K562 (cell line): ENCODE results near the gene IL31RA. TPM values are rescaled to one million over a fixed set of nuclear protein-coding genes. Genes with fewer than 3 reads are reported as not detected.

Source experiments
- ATAC-seq: fragments of 200-7000 bp; cut with Tn5 transposase; 3 replicates; pipeline ENCODE4 v1.9.1; 2020; ENCODE audit warnings: moderate library complexity
- BruUV-seq: library from RNA; stranded (reverse); fragments of 400-500 nt; replicated peaks from 2 replicates; lab custom pipeline; 2021; lab: Mats Ljungman, UMichigan
- CTCF ChIA-PET: fragments of 300-600 bp; formaldehyde crosslinking; extraction: SDS; loops from one replicate; lab custom pipeline; 2021; ENCODE audit warnings: low intra/inter-chr PET ratio; lab: Yijun Ruan, JAX
- POLR2A ChIA-PET: fragments of 300-600, 350-650 bp; sonication (Branson Sonifier 250); formaldehyde crosslinking; extraction: SDS; loops from one replicate; lab custom pipeline; 2021; ENCODE audit warnings: antibody characterized with exemption, inconsistent platforms; lab: Yijun Ruan, JAX
- DNase-seq, 4 experiments: peaks; one replicate each; pipeline versions ENCODE4 v3.0.0 to v3.0.0-alpha.2; 2011 to 2018; ENCODE audit warnings: low spot score in 3 of 4, mixed read lengths in 3 of 4; ENCODE audit errors: extremely low read depth in 1 of 4
- FAIRE-seq: peaks from 2 replicates; lab custom pipeline; 2011; peaks lifted over from hg19 to GRCh38; lab: Jason Lieb, UNC
- H2AFZ ChIP-seq: 2 replicates; pipeline ENCODE4 v1.6.0; 2011; ENCODE audit warnings: low read depth, low read length, control low read depth, inconsistent platforms
- H3K27ac ChIP-seq: fragments of 200-600 bp; 3 replicates; pipeline ENCODE4 v1.8.0; 2011; ENCODE audit warnings: low read depth, mild to moderate bottlenecking, control low read depth, inconsistent platforms, low read length, moderate library complexity, mixed read lengths; ENCODE audit errors: extremely low read depth
- H3K27me3 ChIP-seq, 2 experiments: fragments of 300-600 bp in 1 of 2; 2 replicates in 1 of 2; 3 replicates in 1 of 2; pipeline versions ENCODE4 v1.6.0 to v1.8.0; 2011; ENCODE audit warnings: inconsistent platforms in 2 of 2, low read length in 2 of 2, mild to moderate bottlenecking in 1 of 2, mixed read lengths in 1 of 2, moderate library complexity in 1 of 2; ENCODE audit not compliant: control insufficient read depth in 2 of 2, insufficient read depth in 2 of 2
- H3K36me3 ChIP-seq: fragments of 300-600 bp; 3 replicates; pipeline ENCODE4 v1.8.0; 2011; ENCODE audit warnings: mild to moderate bottlenecking, low read length, inconsistent platforms; ENCODE audit not compliant: control insufficient read depth, insufficient read depth
- H3K4me1 ChIP-seq, 2 experiments: fragments of 200-600 bp in 1 of 2; replicated peaks in 1 of 2; 2 replicates in 1 of 2; 3 replicates in 1 of 2; pipeline versions ENCODE4 v1.5.1 to v1.8.0; 2011; ENCODE audit warnings: inconsistent platforms in 2 of 2, low read length in 2 of 2, mild to moderate bottlenecking in 1 of 2, mixed read lengths in 1 of 2, moderate library complexity in 1 of 2; ENCODE audit not compliant: control insufficient read depth in 2 of 2, insufficient read depth in 2 of 2
- H3K4me2 ChIP-seq: 2 replicates; pipeline ENCODE4 v1.6.1; 2011; ENCODE audit warnings: low read length, control low read depth, inconsistent platforms, mixed read lengths; ENCODE audit not compliant: insufficient read depth
- H3K4me3 ChIP-seq: fragments of 200-600 bp; sonication (generic), shearing (Covaris generic); 2 replicates; pipeline ENCODE4 v1.5.1; 2016; ENCODE audit warnings: control low read depth, inconsistent platforms
- H3K79me2 ChIP-seq: fragments of 200-600 bp; 3 replicates; pipeline ENCODE4 v1.8.0; 2011; ENCODE audit warnings: low read length, inconsistent platforms; ENCODE audit not compliant: control insufficient read depth, insufficient read depth
- H3K9ac ChIP-seq, 2 experiments: 2 replicates each; pipeline versions ENCODE4 v1.6.0 to v1.6.1; 2011; ENCODE audit warnings: low read depth in 2 of 2, low read length in 2 of 2, control low read depth in 1 of 2, inconsistent platforms in 1 of 2, mild to moderate bottlenecking in 1 of 2, mixed read lengths in 1 of 2; ENCODE audit not compliant: insufficient read depth in 1 of 2
- H3K9me1 ChIP-seq: one replicate; pipeline ENCODE4 v1.6.0; 2011; ENCODE audit warnings: inconsistent platforms, mild to moderate bottlenecking, low read length, moderate library complexity; ENCODE audit not compliant: control insufficient read depth, insufficient read depth
- H3K9me3 ChIP-seq: replicated peaks from 2 replicates; pipeline ENCODE4 v1.5.1; 2011; ENCODE audit warnings: low read depth, low read length, inconsistent platforms; ENCODE audit not compliant: control insufficient read depth, insufficient read depth
- H4K20me1 ChIP-seq: replicated peaks from 2 replicates; pipeline ENCODE4 v1.6.1; 2011; ENCODE audit warnings: low read length, inconsistent platforms, mixed read lengths; ENCODE audit not compliant: control insufficient read depth, insufficient read depth
- FOXA1 ChIP-seq: fragments of 450-650 bp; IDR thresholded peaks from 2 replicates; pipeline ENCODE4 v1.6.1; 2016; ENCODE audit warnings: mild to moderate bottlenecking, borderline replicate concordance
- OTX1 ChIP-seq: fragments of 450-650 bp; formaldehyde crosslinking; IDR thresholded peaks from 2 replicates; pipeline ENCODE4 v1.4.0; 2022; ENCODE audit warnings: mild to moderate bottlenecking
- ZMIZ1 ChIP-seq, 2 experiments: fragments of 150-350 bp in 1 of 2; IDR thresholded peaks; 2 replicates each; pipeline ENCODE4 v1.6.1; 2012 to 2016; ENCODE audit warnings: low read depth in 2 of 2, low read length in 2 of 2, mild to moderate bottlenecking in 1 of 2, moderate library complexity in 1 of 2
- WGBS: fragments of 100-300 bp; shearing (Covaris generic); methylation state at CpG from one replicate; pipeline ENCODE4 v1.1.6; 2016; ENCODE audit warnings: low coverage, mixed read lengths; ENCODE audit not compliant: insufficient coverage; ENCODE audit errors: missing lambda C conversion rate; 5-methylcytosine and 5-hydroxymethylcytosine counted together
- in situ Hi-C: fragments of 300-500 bp; cut with MboI; formaldehyde crosslinking; loops from 4 replicates; pipeline ENCODE4 v1.15.0; 2018; ENCODE audit warnings: inconsistent platforms, mixed read lengths
- intact Hi-C: fragments of 100-400 bp; cut with micrococcal nuclease; formaldehyde crosslinking; loops from 2 replicates; pipeline ENCODE4 v1.14.2; 2022
- polyA plus RNA-seq, 8 experiments: library from polyadenylated mRNA; depleted of rRNA in 4 of 8; stranded (reverse) in 5 of 8; unstranded in 3 of 8; fragments of >200 nt; fragmentation: Nextera tagmentation in 2 of 8; fragmentation: Illumina TruSeq in 1 of 8; extraction: Ambion mirVana in 2 of 8; extraction: Trizol in 1 of 8; gene quantifications; 2 replicates each; pipeline versions ENCODE4 v1.2.1 to v1.2.3, GENCODE V29; 2011 to 2014; ENCODE audit warnings: inconsistent platforms in 1 of 8, missing spikeins in 1 of 8
- total RNA-seq, 7 experiments: library from RNA; depleted of rRNA in 6 of 7; stranded (reverse); fragments of >200 nt in 6 of 7; fragmentation: Illumina TruSeq in 2 of 7; extraction: Trizol in 2 of 7; gene quantifications; 2 replicates each; pipeline versions ENCODE4 v1.2.1 to v1.2.3, GENCODE V29; 2011 to 2021; ENCODE audit warnings: low replicate concordance in 1 of 7

The IL31RA gene
- total and polyA plus RNA-seq, 9 of the 15 experiments (the other 6 are each of a cell fraction or from before 2014, with no cell fraction given): not detected

- H4K20me1 ChIP-seq: no peaks in the 10 kb centered on the region; the same call in 1 of the 2 replicates
- ATAC-seq (no peak), DNase-seq (no peak), FAIRE-seq (no peak)
- no peak overlapping the region for H3K4me2 ChIP-seq
- no peaks in the 10 kb centered on the region for H3K36me3 ChIP-seq
- no peaks in the 10 kb centered on the region for H3K9me1 ChIP-seq
- H3K4me3 ChIP-seq: no peak overlapping the region
- in situ Hi-C loops: no loop called here
- 13% methylated on average over 2 of the region's 2 CpGs for WGBS
- no peak overlapping the region for H3K9ac ChIP-seq
- H3K9me3 ChIP-seq: no peaks in the 10 kb centered on the region
- H3K27ac ChIP-seq: no peak overlapping the region
- H3K79me2 ChIP-seq: no peaks in the 10 kb centered on the region
- peaks cover 0 to 45% of the 10 kb centered on the region in 2 experiments; a peak in 3 of 5 replicates for H3K27me3 ChIP-seq
- no peak for TF ChIP-seq OTX1
- CTCF ChIA-PET: no interaction called here
- no peak overlapping the region for H2AFZ ChIP-seq
- no peaks in the 10 kb centered on the region for H3K4me1 ChIP-seq
- POLR2A ChIA-PET: no interaction called here
- intact Hi-C loops: no loop called here
- BruUV-seq: no TSS peak
These were observed 63.8 kb downstream of the IL31RA start for GRCh38 chr5:55914971-55915370.

GRCh38 chr5:55915783-55916182, 64.6 kb downstream of the IL31RA start:
- ChIA-PET POLR2A (no interaction called here), CTCF (no interaction called here)
- Histone ChIP-seq H3K36me3 (no peaks in the 10 kb centered on the region), H3K9me3 (no peaks in the 10 kb centered on the region), H3K9ac (no peak overlapping the region), H4K20me1 (no peaks in the 10 kb centered on the region; the same call in 1 of the 2 replicates), H3K27ac (no peak overlapping the region), H3K27me3 (peaks cover 0 to 43% of the 10 kb centered on the region in 2 experiments; a peak in 3 of 5 replicates), H2AFZ (no peak overlapping the region), H3K4me3 (no peak overlapping the region), H3K4me2 (no peak overlapping the region), H3K79me2 (no peaks in the 10 kb centered on the region), H3K9me1 (no peaks in the 10 kb centered on the region), H3K4me1 (no peaks in the 10 kb centered on the region)
- no peak for DNase-seq
- WGBS: 9% methylated on average over 3 of the region's 3 CpGs
- ATAC-seq: no peak
- in situ Hi-C loops (no loop called here), intact Hi-C loops (no loop called here)
- BruUV-seq: no TSS peak
- no peak for TF ChIP-seq ZMIZ1 (IDR thresholded peaks at IDR 0.05; ENCODE audit: low read depth in 2 of 2, low read length in 2 of 2)
- no peak for TF ChIP-seq FOXA1
- no peak for FAIRE-seq
